ENCODE results near the gene TSSK1B.
"Not testable (repeated sequence)": the region's sequence is repeated elsewhere in the genome, so short reads cannot be mapped to it uniquely, and the experiment has no call there.

The TSSK1B gene

GRCh38 chr5:113404269-113404668 is 30.5 kb downstream of the TSSK1B start:
- in situ Hi-C loops (cut with HindIII; ENCODE audit: low sequenced_read_pairs), result no loop called here

- in situ Hi-C loops (cut with HindIII; ENCODE audit: low sequenced_read_pairs), result not testable (repeated sequence)
These were observed 36.8 kb downstream of the TSSK1B start for GRCh38 chr5:113397986-113398385.

GRCh38 chr5:113397046-113397445 is 37.7 kb downstream of the TSSK1B start:
- in situ Hi-C loops (cut with HindIII; ENCODE audit: low sequenced_read_pairs), result no loop called here

- in situ Hi-C loops (cut with HindIII; ENCODE audit: low sequenced_read_pairs), result no loop called here
These were observed 40.1 kb downstream of the TSSK1B start for GRCh38 chr5:113394658-113395057.

DNA sequence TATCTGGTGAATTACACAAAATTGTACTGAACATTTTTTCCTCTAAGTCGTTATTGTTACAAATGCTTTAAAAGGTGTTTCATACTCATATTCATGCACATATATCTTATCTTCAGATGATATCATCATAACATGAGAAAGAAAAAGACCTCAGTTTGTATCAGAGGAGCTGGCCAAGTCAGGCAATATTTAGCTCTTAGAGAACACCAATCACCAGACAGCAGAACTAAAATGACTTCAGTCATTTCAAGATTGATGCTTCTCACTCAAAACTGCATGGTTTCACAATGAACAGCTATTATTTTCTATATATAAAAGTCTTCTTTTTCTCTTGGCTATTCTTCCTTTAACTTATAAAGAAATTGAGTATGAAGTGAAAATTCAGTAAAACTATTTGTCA is 44.6 kb downstream of the TSSK1B start:
- in situ Hi-C loops (cut with HindIII; ENCODE audit: low sequenced_read_pairs), result no loop called here

DNA sequence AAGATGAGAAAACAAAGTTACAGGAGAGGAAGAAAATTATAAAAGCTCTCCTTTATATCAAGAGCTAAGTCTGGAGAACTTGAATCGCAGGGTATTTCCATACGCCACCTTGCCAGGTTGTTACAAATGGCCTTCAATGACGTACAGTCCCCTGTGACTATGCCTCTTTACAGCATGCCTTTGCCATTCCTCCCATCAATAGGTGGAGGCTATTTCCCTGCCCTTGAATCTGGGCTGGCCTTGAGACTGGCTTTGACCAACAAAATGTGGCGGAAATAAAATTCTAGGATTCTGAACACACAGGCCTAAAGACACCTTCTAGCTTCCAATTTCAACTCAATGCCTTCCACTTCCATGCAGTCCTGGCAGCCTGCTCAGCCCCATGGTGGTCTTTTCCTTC is 45.7 kb downstream of the TSSK1B start:
- in situ Hi-C loops (cut with HindIII; ENCODE audit: low sequenced_read_pairs), result no loop called here

- in situ Hi-C loops (cut with HindIII; ENCODE audit: low sequenced_read_pairs), result no loop called here
These were observed 46.9 kb downstream of the TSSK1B start for GRCh38 chr5:113387844-113388243.

DNA sequence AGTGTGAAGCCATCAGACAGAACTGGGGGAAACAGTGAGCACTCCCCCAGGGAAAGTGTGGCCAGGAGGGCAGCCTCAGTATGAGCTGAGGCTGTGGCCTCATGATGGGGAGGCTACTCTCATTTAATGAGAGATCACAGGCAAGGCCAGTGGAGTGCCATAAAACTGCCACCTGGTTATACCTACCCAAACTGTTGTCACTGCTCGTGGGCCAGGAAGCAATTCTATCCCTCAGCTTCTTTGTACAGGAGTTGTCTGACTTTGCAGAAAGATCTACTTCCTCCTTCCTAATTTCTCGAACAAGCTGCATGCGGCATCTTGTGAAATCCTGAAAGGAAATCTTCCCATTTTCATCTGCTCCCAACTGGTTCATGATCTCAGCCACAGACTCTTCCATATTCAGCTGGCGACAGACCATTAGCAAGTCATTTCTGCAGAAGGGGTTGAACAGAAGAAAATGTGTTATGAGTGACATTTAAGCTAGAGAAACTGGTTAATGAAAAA is 50.0 kb downstream of the TSSK1B start:
- in situ Hi-C loops (cut with HindIII; ENCODE audit: low sequenced_read_pairs), result no loop called here

DNA sequence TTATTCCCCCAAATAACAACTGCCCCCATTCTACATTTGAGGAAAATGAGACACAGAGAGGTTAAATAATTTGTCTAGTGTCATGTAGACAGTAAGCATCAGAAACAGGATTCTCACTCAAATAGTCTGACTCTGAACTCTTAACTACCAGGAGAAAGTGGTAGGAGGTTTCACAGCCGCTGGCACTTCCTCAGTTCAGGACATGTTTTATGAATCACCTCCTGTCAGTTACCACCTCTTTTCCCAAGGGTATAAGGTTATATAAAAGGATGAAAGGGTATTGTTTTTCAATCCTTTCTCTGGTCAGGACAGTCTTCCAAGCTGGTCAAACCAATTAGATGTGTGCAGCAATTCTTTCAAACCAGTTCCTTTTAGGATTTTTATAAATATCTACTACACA is 52.1 kb downstream of the TSSK1B start:
- in situ Hi-C loops (cut with HindIII; ENCODE audit: low sequenced_read_pairs), result no loop called here
